K562 treated with DMSO at 1 percent for 12 hours (cell line): ENCODE results near the gene TANC2. TPM values are rescaled to one million over a fixed set of nuclear protein-coding genes. Genes with fewer than 3 reads are reported as not detected.

Experiments
- total RNA-seq: library from RNA; unstranded; fragments of 300-600 nt; gene quantifications from 2 replicates; pipeline ENCODE4 v1.2.3, GENCODE V29; 2022; ENCODE audit not compliant: insufficient read depth

Gene TANC2
- 0.52 and 3.6 TPM in 2 replicates for total RNA-seq

GRCh38 chr17:62965686-62966425 lies at the start of gene TANC2:
Gene TANC2 (plus strand): TSS chr17:62966235. CDS start chr17:63009560, 43,325 bp downstream.

Other genes with a start within 250 kb of the TANC2 start
- not detected in 2 replicates for gene MARCHF10, start 157.9 kb upstream of the TANC2 start, total RNA-seq